NCI-H345 (cell line): ENCODE data around the gene XK.
"Not testable (repeated sequence)": the region's sequence is repeated elsewhere in the genome, so short reads cannot be mapped to it uniquely, and the experiment has no call there.

Source experiments
- DNase-seq: peaks from one replicate; lab custom pipeline; 2025; lab: John Stamatoyannopoulos, UW

Gene XK

GRCh38 chrX:37685381-37686359, at the start of gene XK:
TSS of gene XK (plus strand) at chrX:37685791. CDS start at chrX:37685962, 171 bp downstream.
- DNase-seq, result peak; percentile 66

GRCh38 chrX:37638047-37638446, 47.5 kb upstream of the XK start:
- no peak for DNase-seq

GRCh38 chrX:37640142-37640541, 45.4 kb upstream of the XK start:
- no peak for DNase-seq

- DNase-seq, result no peak
Observed at GRCh38 chrX:37641859-37642258, 43.7 kb upstream of the XK start.

- no peak for DNase-seq
Observed at GRCh38 chrX:37644381-37645305, 40.9 kb upstream of the XK start.

GRCh38 chrX:37646254-37646653, 39.3 kb upstream of the XK start:
- no peak for DNase-seq

GRCh38 chrX:37650879-37651278, 34.7 kb upstream of the XK start:
- DNase-seq, result not testable (repeated sequence)

GRCh38 chrX:37651921-37652452, 33.6 kb upstream of the XK start:
- DNase-seq, result no peak

GRCh38 chrX:37652589-37653231, 32.9 kb upstream of the XK start:
- DNase-seq, result no peak

GRCh38 chrX:37653397-37654085, 32.0 kb upstream of the XK start:
- DNase-seq, result no peak

- DNase-seq, result no peak
Observed at GRCh38 chrX:37658343-37659030, 27.1 kb upstream of the XK start.

- DNase-seq, result no peak
Observed at GRCh38 chrX:37659047-37659446, 26.5 kb upstream of the XK start.

GRCh38 chrX:37662181-37662580, 23.4 kb upstream of the XK start:
- DNase-seq, result no peak

GRCh38 chrX:37666516-37666915, 19.1 kb upstream of the XK start:
- no peak for DNase-seq

GRCh38 chrX:37667141-37667540, 18.4 kb upstream of the XK start:
- no peak for DNase-seq

GRCh38 chrX:37672563-37672962, 13.0 kb upstream of the XK start:
- no peak for DNase-seq

GRCh38 chrX:37676811-37677210, 8.8 kb upstream of the XK start:
- no peak for DNase-seq

GRCh38 chrX:37677243-37677642, 8.3 kb upstream of the XK start:
- no peak for DNase-seq

GRCh38 chrX:37677765-37678164, 7.8 kb upstream of the XK start:
- no peak for DNase-seq

- DNase-seq, result no peak
Observed at GRCh38 chrX:37678574-37678973, 7.0 kb upstream of the XK start.

GRCh38 chrX:37679230-37679629, 6.4 kb upstream of the XK start:
- DNase-seq, result no peak
